ENCODE measurements around the gene PIEZO2. TPM values are rescaled to one million over a fixed set of nuclear protein-coding genes. Genes with fewer than 3 reads are reported as not detected.

The PIEZO2 gene
- polyA plus RNA-seq, 1 donor from 2014 or later: 0.30 TPM

DNA sequence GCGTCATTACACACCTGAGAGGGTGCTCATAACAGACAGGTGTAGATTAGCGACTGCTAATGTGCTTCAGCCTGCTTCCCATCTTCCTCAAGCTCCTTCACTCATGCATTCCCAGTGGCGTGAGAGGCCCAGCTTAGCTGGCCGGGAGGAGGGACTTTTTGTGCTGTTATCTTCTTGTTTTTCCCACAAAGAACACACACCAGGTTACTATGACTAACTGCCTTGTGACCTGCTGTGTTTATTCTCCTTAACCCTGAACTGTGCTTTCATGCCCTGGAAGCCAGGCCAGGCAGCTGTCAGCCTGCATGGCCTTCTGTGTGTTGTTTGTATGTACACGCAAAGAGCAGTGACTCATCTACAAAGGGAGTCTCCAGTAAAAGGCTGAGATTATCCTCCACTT is 143.8 kb downstream of the PIEZO2 start:
- Histone ChIP-seq H3K9me3 (ENCODE audit: low read length) (no peaks in the 10 kb centered on the region), H3K79me2 (replicated peaks; ENCODE audit: insufficient read depth, low read length) (no peaks in the 10 kb centered on the region), H2AFZ (ENCODE audit: low read depth, low read length) (no peak overlapping the region), H3K9ac (ENCODE audit: low read length) (no peak overlapping the region), H4K20me1 (ENCODE audit: insufficient read depth) (no peaks in the 10 kb centered on the region), H3K27ac (ENCODE audit: low read length) (no peak overlapping the region), H3K4me3 (ENCODE audit: low read length) (no peak overlapping the region), H3K4me2 (ENCODE audit: low read length) (no peak overlapping the region), H3K36me3 (ENCODE audit: insufficient read depth, low read length) (no peaks in the 10 kb centered on the region), H3K9me2 (ENCODE audit: insufficient read depth, low read length) (no peaks in the 10 kb centered on the region), H3F3A (ENCODE audit: insufficient read depth, low read length, poor library complexity, severe bottlenecking) (no peaks in the 10 kb centered on the region), H3K27me3 (ENCODE audit: insufficient read depth, low read depth, low read length) (no peaks in the 10 kb centered on the region)
- TF ChIP-seq POLR2AphosphoS5 (IDR thresholded peaks at IDR 0.05) (no peak), EZH2 (IDR thresholded peaks at IDR 0.05; ENCODE audit: borderline replicate concordance, insufficient read depth, low read length, poor library complexity, severe bottlenecking) (no peak), TAF1 (IDR thresholded peaks at IDR 0.05; ENCODE audit: low read depth) (no peak), SMC3 (conservative IDR thresholded peaks at IDR 0.05; ENCODE audit: poor library complexity) (no peak), MXI1 (conservative IDR thresholded peaks at IDR 0.05; ENCODE audit: poor library complexity, severe bottlenecking) (no peak), RAD21 (conservative IDR thresholded peaks at IDR 0.05) (no peak), EP300 (conservative IDR thresholded peaks at IDR 0.05; ENCODE audit: poor library complexity, severe bottlenecking) (no peak)
- TF ChIP-seq, protein P1, sequence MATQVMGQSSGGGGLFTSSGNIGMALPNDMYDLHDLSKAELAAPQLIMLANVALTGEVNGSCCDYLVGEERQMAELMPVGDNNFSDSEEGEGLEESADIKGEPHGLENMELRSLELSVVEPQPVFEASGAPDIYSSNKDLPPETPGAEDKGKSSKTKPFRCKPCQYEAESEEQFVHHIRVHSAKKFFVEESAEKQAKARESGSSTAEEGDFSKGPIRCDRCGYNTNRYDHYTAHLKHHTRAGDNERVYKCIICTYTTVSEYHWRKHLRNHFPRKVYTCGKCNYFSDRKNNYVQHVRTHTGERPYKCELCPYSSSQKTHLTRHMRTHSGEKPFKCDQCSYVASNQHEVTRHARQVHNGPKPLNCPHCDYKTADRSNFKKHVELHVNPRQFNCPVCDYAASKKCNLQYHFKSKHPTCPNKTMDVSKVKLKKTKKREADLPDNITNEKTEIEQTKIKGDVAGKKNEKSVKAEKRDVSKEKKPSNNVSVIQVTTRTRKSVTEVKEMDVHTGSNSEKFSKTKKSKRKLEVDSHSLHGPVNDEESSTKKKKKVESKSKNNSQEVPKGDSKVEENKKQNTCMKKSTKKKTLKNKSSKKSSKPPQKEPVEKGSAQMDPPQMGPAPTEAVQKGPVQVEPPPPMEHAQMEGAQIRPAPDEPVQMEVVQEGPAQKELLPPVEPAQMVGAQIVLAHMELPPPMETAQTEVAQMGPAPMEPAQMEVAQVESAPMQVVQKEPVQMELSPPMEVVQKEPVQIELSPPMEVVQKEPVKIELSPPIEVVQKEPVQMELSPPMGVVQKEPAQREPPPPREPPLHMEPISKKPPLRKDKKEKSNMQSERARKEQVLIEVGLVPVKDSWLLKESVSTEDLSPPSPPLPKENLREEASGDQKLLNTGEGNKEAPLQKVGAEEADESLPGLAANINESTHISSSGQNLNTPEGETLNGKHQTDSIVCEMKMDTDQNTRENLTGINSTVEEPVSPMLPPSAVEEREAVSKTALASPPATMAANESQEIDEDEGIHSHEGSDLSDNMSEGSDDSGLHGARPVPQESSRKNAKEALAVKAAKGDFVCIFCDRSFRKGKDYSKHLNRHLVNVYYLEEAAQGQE (IDR thresholded peaks at IDR 0.05; ENCODE audit: borderline replicate concordance): no peak
- TF ChIP-seq, protein P2, sequence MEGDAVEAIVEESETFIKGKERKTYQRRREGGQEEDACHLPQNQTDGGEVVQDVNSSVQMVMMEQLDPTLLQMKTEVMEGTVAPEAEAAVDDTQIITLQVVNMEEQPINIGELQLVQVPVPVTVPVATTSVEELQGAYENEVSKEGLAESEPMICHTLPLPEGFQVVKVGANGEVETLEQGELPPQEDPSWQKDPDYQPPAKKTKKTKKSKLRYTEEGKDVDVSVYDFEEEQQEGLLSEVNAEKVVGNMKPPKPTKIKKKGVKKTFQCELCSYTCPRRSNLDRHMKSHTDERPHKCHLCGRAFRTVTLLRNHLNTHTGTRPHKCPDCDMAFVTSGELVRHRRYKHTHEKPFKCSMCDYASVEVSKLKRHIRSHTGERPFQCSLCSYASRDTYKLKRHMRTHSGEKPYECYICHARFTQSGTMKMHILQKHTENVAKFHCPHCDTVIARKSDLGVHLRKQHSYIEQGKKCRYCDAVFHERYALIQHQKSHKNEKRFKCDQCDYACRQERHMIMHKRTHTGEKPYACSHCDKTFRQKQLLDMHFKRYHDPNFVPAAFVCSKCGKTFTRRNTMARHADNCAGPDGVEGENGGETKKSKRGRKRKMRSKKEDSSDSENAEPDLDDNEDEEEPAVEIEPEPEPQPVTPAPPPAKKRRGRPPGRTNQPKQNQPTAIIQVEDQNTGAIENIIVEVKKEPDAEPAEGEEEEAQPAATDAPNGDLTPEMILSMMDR (IDR thresholded peaks at IDR 0.05; ENCODE audit: poor library complexity, severe bottlenecking): no peak

DNA sequence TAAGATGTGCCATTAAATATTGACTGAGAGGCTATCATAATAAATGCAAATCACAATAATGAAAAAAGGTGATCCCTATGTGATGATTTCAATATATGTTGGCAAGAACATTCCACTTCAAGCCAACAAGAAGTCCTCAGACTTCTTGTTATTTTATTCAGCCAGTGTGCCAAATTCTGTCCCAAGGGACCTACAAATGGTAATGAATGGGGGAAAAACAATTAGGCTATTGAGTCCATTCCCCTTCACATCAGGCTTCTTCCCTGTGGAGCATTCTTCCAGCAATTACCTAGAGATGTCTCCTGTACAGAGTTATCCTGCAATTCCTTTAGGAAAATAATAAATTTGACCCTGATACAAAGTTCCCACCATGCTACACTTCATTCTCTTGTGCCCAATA is 144.4 kb downstream of the PIEZO2 start:
- H3K9me3 ChIP-seq (ENCODE audit: low read length): no peaks in the 10 kb centered on the region
- no peak overlapping the region for H3K4me2 ChIP-seq (ENCODE audit: low read length)
- no peak overlapping the region for H3K9ac ChIP-seq (ENCODE audit: low read length)
- no peaks in the 10 kb centered on the region for H3K36me3 ChIP-seq (ENCODE audit: insufficient read depth, low read length)
- no peaks in the 10 kb centered on the region for H3K79me2 ChIP-seq (replicated peaks; ENCODE audit: insufficient read depth, low read length)
- TF ChIP-seq, protein P2 (IDR thresholded peaks at IDR 0.05; ENCODE audit: poor library complexity, severe bottlenecking): no peak
- TF ChIP-seq, protein P1 (IDR thresholded peaks at IDR 0.05; ENCODE audit: borderline replicate concordance): no peak
- TF ChIP-seq POLR2AphosphoS5 (IDR thresholded peaks at IDR 0.05) (no peak), MXI1 (conservative IDR thresholded peaks at IDR 0.05; ENCODE audit: poor library complexity, severe bottlenecking) (no peak), EZH2 (IDR thresholded peaks at IDR 0.05; ENCODE audit: borderline replicate concordance, insufficient read depth, low read length, poor library complexity, severe bottlenecking) (no peak), SMC3 (conservative IDR thresholded peaks at IDR 0.05; ENCODE audit: poor library complexity) (no peak), EP300 (conservative IDR thresholded peaks at IDR 0.05; ENCODE audit: poor library complexity, severe bottlenecking) (no peak), TAF1 (IDR thresholded peaks at IDR 0.05; ENCODE audit: low read depth) (no peak), RAD21 (conservative IDR thresholded peaks at IDR 0.05) (no peak)
- no peaks in the 10 kb centered on the region for H4K20me1 ChIP-seq (ENCODE audit: insufficient read depth)
- H3K27ac ChIP-seq (ENCODE audit: low read length): no peak overlapping the region
- H3K27me3 ChIP-seq (ENCODE audit: insufficient read depth, low read depth, low read length): no peaks in the 10 kb centered on the region
- H3K4me3 ChIP-seq (ENCODE audit: low read length): no peak overlapping the region
- no peak overlapping the region for H2AFZ ChIP-seq (ENCODE audit: low read depth, low read length)
- H3F3A ChIP-seq (ENCODE audit: insufficient read depth, low read length, poor library complexity, severe bottlenecking): no peaks in the 10 kb centered on the region
- no peaks in the 10 kb centered on the region for H3K9me2 ChIP-seq (ENCODE audit: insufficient read depth, low read length)
